Measurements from ENCODE around the gene NRXN2. TPM values are rescaled to one million over a fixed set of nuclear protein-coding genes. Genes with fewer than 3 reads are reported as not detected.

Gene NRXN2
- total RNA-seq, 2 donors from 2014 or later = 0.85 to 1.4 TPM

DNA sequence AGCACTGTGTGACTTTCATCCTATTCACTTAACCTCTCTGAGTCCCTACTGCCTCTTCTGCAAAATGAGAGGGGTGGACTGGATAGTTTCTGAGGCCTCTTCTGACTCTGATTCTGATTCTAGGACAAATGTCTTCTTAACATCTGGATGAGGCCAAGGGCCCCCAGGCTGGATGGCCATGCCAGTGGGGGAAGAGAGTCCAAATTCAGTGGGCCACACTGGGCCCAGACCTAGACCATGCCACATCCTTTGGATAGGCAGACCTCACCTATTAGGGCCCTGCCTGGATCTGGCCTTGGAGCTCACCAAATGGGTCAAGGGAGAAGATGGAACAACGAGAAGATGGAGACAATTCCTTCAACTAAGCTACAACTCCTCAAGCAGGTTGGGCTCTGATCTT, 24.6 kb downstream of the NRXN2 start:
- DNase-seq (ENCODE audit: low spot score) = no peak
- Histone ChIP-seq H3K4me3 (no peak overlapping the region), H3K27ac (no peak overlapping the region), H3K36me3 (no peaks in the 10 kb centered on the region), H3K4me1 (no peaks in the 10 kb centered on the region), H3K9me3 (no peaks in the 10 kb centered on the region), H3K27me3 (no peaks in the 10 kb centered on the region)
- TF ChIP-seq, protein P1, sequence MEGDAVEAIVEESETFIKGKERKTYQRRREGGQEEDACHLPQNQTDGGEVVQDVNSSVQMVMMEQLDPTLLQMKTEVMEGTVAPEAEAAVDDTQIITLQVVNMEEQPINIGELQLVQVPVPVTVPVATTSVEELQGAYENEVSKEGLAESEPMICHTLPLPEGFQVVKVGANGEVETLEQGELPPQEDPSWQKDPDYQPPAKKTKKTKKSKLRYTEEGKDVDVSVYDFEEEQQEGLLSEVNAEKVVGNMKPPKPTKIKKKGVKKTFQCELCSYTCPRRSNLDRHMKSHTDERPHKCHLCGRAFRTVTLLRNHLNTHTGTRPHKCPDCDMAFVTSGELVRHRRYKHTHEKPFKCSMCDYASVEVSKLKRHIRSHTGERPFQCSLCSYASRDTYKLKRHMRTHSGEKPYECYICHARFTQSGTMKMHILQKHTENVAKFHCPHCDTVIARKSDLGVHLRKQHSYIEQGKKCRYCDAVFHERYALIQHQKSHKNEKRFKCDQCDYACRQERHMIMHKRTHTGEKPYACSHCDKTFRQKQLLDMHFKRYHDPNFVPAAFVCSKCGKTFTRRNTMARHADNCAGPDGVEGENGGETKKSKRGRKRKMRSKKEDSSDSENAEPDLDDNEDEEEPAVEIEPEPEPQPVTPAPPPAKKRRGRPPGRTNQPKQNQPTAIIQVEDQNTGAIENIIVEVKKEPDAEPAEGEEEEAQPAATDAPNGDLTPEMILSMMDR (IDR thresholded peaks at IDR 0.05) = no peak

DNA sequence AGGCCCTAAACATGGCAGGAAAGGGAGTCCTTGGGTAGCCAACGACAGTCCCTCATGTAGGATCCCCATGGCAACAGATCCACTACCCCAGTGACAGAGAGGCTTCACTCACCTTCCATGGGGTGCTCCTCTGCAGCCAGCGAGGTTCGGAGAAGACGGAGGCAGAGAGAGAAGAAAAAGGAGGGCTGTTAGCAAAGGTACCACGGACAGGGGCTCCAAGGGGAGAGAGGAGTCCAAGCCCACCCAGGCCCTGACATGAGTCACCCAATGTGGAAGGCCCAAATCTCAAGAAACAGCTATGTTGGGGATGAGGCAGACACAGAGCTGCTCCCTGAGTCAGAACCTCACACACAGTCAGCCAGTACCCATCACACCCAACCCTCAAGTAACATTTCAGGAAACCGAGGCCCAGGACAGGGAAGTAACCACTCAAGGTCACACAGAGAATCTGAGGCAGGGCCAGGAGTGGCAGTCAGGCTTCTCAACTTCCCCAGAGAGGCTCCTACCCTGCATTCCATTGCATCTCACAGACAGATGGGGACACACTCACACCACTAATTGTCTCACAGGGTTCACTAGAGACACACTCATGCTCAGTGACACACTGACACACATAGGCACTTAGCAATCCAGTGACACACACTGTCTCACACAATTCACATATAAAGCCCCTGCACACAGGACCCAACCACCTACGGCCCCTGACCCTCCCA, 25.2 kb downstream of the NRXN2 start:
- no peaks in the 10 kb centered on the region for H3K4me1 ChIP-seq

DNA sequence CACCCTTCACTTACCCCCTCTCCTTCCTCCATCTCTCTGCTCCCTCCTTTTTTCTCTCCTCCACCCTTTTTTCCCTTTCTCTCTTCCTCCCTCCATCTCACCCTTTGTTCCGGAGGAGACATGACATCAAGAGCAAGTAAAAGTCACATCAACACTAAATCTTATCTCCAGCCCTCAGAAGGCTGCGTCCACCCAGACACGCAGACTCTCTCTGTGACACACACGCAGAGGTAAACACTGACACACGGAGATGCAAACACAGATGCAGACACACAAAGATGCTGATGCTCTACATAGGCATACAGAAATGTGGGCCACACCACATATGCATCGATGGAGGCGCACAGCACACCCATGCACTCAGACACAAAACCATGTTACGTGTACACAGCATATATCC, 27.0 kb downstream of the NRXN2 start:
- no peak for DNase-seq (ENCODE audit: low spot score)
- no peaks in the 10 kb centered on the region for H3K4me1 ChIP-seq
- H3K27me3 ChIP-seq = no peaks in the 10 kb centered on the region
- no peak overlapping the region for H3K27ac ChIP-seq
- TF ChIP-seq, protein P1 (IDR thresholded peaks at IDR 0.05) = no peak
- H3K4me3 ChIP-seq = no peak overlapping the region
- H3K36me3 ChIP-seq = no peaks in the 10 kb centered on the region
- no peaks in the 10 kb centered on the region for H3K9me3 ChIP-seq

More for the DNA sequence above, 25.2 kb downstream of the NRXN2 start:
- DNase-seq (ENCODE audit: low spot score) = no peak
- no peak overlapping the region for H3K4me3 ChIP-seq
- TF ChIP-seq, protein P1 (IDR thresholded peaks at IDR 0.05) = no peak
- H3K9me3 ChIP-seq = no peaks in the 10 kb centered on the region
- no peaks in the 10 kb centered on the region for H3K27me3 ChIP-seq
- no peaks in the 10 kb centered on the region for H3K36me3 ChIP-seq
- H3K27ac ChIP-seq = no peak overlapping the region

DNA sequence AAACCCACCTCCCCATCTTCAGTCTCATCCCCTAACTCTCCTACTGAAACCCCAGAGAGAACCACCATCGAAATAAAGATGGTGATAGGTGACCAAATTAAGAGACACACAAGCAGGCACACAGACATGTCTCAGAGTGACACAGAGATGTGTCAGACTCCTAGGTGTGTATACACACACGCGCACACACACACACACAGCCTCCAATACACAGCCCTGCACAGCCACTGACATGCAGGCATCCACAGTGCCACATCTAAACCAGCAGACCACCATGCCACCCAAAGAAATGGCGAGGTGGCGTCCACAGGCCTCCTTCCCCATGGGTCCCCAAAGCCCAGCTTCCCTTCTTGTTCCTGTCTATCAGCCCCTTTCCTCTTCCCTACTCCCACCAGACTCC, 27.4 kb downstream of the NRXN2 start:
- no peak for DNase-seq (ENCODE audit: low spot score)
- H3K4me3 ChIP-seq = no peak overlapping the region
- no peaks in the 10 kb centered on the region for H3K9me3 ChIP-seq
- H3K4me1 ChIP-seq = no peaks in the 10 kb centered on the region
- no peak overlapping the region for H3K27ac ChIP-seq
- no peaks in the 10 kb centered on the region for H3K36me3 ChIP-seq
- TF ChIP-seq, protein P1 (IDR thresholded peaks at IDR 0.05) = no peak
- no peaks in the 10 kb centered on the region for H3K27me3 ChIP-seq

DNA sequence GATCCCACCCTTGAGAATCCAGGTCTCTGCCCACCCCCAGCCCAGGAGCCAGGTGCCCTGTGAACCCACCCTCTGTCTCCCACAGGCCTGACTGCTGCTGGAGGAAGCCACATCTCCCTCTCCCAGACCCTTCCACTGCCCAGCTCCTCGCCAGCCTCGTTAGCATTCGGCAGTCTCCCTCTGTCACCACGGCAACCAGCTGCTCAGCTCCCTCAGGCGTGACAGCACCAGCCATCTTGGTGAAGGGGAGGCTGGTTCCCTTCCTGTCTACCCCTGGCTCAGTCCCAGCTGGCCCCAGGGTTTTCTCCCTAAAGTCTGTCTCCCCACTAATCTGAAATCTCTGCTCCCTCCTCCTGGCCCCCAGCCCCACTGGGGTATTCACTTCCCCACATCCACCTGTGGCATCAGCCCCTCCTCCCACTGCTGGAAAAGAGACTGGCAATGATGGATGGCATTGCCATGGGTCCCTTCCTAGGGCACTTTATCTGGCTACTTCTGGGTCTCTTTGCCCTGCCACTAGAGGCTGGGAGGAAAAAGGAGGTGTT, 28.1 kb downstream of the NRXN2 start:
- no peak for DNase-seq (ENCODE audit: low spot score)
- Histone ChIP-seq H3K27ac (no peak overlapping the region), H3K9me3 (no peaks in the 10 kb centered on the region), H3K27me3 (no peaks in the 10 kb centered on the region), H3K36me3 (no peaks in the 10 kb centered on the region), H3K4me3 (no peak overlapping the region), H3K4me1 (no peaks in the 10 kb centered on the region)
- TF ChIP-seq, protein P1 (IDR thresholded peaks at IDR 0.05) = no peak

Measured in right atrium auricular region (tissue), 2 donors.